ENCODE results near the gene ARHGAP22.

GRCh38 chr10:48512861-48513260, 92.0 kb downstream of the ARHGAP22 start:
- TF ChIP-seq CTCF (IDR thresholded peaks at IDR 0.05; ENCODE audit: insufficient read depth, low read depth, low read length): no peak
- no peak for TF ChIP-seq EZH2 (IDR thresholded peaks at IDR 0.05; ENCODE audit: insufficient read depth, low read length)

Data from astrocyte (in vitro differentiated cells and primary cell).